ENCODE measurements around the gene TUSC2.

GRCh38 chr3:50294089-50294488 is 33.9 kb downstream of the TUSC2 start:
- no peak for TF ChIP-seq CTCF (IDR thresholded peaks at IDR 0.05; ENCODE audit: low read length)
- TF ChIP-seq EZH2 (optimal IDR thresholded peaks at IDR 0.05; ENCODE audit: low read depth, low read length) = no peak
- no peak for TF ChIP-seq EZH2phosphoT487 (IDR thresholded peaks at IDR 0.05; ENCODE audit: low read length)

All from MM.1S (cell line).